MM.1S (cell line): ENCODE results near the gene CHKB.

Experiments
- EZH2phosphoT487 ChIP-seq: fragments of 300-600 bp; sonication (generic); IDR thresholded peaks from 2 replicates; pipeline ENCODE4 v1.6.1; 2018; ENCODE audit warnings: antibody characterized with exemption, low read length
- TF ChIP-seq, protein P1 (sequence below): fragments of 300-600 bp; sonication (generic); IDR thresholded peaks from 2 replicates; pipeline ENCODE4 v1.5.1; 2016; ENCODE audit warnings: antibody characterized with exemption, low read length, mixed read lengths

DNA sequence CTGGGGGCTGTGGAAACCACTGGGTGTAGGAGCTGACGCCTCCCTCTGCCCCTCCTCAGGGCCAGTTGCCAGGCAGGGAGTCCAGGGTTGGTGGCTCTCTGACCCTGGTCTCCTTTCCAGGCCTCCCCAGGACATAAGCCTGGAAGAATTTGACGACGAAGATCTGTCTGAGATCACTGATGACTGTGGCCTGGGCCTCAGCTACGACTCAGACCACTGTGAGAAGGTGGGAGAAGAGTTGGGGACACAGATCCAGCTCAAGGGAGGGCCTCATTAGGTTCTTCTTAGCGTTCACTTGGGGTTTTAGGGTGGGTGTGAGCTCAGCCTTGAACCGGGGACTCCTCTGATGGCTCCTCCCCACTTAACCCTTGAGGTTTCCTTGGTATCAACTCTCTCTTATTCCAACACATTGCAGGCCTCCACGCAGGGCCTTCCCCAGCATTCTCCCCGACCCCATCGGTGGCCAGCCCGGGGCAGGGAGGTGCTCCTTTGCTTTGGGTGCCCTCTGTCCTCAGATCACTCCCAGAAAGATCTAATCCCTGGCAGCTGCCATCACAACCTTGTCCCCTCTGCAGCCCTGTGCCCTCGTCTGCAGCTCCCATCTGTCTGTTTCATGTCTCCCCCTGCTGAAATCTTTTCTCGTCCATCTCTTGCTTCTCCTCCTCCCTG, 19.2 kb upstream of the CHKB start:
- TF ChIP-seq, protein P1, sequence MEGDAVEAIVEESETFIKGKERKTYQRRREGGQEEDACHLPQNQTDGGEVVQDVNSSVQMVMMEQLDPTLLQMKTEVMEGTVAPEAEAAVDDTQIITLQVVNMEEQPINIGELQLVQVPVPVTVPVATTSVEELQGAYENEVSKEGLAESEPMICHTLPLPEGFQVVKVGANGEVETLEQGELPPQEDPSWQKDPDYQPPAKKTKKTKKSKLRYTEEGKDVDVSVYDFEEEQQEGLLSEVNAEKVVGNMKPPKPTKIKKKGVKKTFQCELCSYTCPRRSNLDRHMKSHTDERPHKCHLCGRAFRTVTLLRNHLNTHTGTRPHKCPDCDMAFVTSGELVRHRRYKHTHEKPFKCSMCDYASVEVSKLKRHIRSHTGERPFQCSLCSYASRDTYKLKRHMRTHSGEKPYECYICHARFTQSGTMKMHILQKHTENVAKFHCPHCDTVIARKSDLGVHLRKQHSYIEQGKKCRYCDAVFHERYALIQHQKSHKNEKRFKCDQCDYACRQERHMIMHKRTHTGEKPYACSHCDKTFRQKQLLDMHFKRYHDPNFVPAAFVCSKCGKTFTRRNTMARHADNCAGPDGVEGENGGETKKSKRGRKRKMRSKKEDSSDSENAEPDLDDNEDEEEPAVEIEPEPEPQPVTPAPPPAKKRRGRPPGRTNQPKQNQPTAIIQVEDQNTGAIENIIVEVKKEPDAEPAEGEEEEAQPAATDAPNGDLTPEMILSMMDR, result no peak
- no peak for TF ChIP-seq EZH2phosphoT487
